Stromal cell of bone marrow (primary cell): ENCODE results near the gene PLEKHB2.
A peak's percentile ranks its signal among the peaks of the same experiment; 100 is the strongest.
"Not testable (repeated sequence)": the region's sequence is repeated elsewhere in the genome, so short reads cannot be mapped to it uniquely, and the experiment has no call there.

Source experiments
- DNase-seq: peaks from one replicate; pipeline ENCODE4 v3.0.0-alpha.2; 2012; ENCODE audit warnings: low read depth

Gene PLEKHB2

DNA sequence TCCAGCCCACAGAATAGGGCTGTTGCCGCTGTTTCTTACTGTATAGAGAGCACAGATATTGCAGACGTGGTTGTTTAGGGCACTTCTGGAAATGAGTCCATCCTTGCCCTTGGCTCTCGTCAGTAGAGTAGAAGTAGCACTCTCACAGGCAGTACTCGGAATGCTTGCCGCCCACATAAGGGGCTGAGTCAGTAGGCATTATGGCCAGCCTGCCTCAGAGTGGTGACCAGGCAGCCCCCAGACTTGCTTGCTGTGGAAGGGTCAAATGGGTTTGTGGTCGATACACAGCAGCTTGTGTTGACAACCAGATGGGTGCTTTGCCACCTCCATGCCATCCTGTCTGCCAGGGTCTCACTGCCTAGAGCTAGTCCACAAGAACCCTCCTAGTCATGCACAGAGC is 38.7 kb downstream of the PLEKHB2 start:
- DNase-seq = no peak

DNA sequence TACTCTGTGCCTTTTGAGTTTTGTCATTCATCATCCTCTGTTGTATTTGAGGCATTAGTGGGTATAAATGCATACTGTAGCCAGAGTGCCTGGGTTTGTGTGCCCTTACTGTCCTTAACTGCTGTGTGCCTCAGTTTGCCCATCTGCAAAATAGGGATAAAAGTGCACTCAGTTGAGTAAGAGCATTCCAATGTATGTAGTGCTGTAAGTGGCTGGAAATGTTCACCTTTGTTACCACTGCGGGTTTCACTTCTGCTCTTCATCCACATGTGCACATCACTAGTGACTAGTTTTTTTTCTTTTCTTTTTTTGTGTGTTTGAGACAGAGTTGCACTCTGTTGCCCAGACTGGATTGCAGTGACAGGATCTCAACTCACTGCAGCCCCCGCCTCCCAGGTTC is 39.9 kb downstream of the PLEKHB2 start:
- DNase-seq = no peak

DNA sequence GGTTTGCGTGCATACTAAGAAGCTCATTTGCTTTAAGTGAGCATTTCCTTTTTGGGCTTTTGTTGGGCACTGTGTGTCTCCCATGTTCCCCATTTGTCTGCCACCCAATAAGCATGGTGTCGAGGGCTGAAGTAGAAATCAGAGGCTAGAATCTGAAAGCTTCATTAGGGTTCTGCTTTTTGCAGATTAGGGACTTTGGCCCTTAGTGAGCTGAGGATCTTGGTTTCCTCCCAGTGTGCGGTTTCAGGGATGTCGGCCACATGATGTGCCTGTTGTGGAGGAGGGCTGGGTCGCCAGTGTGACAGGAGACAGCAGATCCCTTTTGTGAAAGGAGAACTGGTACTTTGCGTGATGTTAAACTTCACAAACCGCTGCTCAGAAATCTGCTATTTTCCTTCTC is 41.1 kb downstream of the PLEKHB2 start:
- no peak for DNase-seq

DNA sequence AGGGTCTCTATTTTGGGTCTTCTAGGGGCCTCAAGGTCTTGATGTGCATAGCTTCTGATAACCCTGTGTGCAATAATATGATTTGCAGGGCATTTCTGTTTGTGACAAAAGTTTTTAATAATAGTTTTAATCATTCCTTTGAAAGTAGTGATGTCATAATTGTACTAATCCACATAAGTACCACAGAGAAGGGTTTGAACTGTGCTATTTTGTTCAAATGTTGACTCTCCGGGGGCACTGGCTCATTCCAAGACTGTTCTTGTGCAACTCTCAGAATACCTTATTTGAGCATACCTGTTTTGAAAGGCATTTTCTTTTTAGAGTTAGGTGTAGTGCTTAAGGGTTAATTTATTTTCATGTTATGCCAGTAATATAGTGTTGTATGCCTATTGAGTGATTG is 41.6 kb downstream of the PLEKHB2 start:
- DNase-seq = no peak

DNA sequence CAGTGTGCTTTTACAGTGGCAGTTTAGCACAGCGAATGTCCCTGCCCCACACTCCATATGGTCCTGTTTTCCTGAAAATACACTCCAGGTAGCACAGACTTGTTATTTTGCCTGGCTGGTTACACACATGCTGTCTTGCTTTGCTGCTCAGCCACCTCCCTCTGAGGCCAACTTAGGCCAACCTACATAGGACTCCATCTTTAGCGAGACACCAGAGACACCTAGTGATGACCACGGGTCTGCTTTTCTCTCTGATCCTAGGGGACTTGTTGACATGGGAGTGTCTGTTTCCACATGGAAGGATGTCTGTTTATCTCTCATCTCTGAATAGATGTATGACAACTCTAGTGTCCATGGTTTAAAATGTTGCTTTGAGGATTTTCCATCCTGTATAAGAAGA is 43.3 kb downstream of the PLEKHB2 start:
- DNase-seq = no peak

DNA sequence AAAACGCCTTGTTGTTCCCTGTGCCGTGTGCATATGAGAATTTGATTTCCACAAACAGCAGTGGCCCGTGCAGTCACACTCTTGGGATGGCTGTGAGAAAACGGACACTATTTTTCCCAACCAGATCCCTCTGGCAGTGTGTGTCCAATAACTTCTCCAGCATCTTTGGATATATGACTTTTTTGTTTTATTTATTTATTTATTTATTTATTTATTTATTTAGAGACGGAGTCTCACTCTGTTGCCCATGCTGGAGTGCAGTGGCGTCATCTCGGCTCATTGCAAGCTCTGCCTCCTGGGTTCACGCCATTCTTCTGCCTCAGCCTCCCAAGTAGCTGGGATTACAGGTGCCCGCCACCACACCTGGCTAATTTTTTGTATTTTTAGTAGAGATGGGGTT is 45.0 kb downstream of the PLEKHB2 start:
- DNase-seq = not testable (repeated sequence)

DNA sequence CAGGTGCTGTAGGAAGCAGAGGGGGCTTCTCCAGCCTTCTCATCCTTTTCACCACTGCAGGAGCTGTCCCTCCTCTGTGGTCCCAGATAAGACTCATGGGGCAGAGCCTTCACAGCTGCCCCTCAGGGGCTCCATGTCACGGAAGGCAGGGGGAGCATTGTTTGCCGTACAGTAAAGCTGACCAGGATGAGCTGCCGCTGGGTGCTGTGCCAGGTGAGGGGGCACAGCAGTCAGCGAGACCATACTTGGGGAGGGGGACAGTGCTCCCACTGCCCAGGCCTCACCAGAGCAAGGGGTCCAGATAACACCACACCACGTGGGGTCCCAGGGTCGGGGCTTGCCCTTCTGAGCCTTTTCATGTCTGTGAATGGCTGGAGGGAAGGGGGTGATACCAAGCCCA is 46.3 kb downstream of the PLEKHB2 start:
- no peak for DNase-seq

DNA sequence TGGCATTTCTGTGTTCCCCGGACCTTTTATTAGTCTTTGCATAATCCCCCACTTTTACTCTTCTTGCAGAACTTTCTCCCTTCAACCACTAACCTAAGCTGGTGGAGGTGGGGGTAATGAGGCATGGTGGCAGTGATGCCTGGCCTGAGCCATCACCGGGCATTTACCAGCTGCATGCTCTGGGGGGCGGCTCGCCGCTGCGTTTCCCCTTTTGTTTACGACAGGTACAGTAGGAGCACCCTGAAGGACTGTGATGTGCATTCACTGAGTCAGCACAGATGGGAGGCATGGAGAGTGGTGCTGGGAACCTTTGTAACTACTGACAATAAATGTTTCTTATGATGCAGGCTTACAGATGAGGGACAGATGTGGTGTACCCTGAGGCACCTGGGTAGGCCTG is 46.9 kb downstream of the PLEKHB2 start:
- no peak for DNase-seq

DNA sequence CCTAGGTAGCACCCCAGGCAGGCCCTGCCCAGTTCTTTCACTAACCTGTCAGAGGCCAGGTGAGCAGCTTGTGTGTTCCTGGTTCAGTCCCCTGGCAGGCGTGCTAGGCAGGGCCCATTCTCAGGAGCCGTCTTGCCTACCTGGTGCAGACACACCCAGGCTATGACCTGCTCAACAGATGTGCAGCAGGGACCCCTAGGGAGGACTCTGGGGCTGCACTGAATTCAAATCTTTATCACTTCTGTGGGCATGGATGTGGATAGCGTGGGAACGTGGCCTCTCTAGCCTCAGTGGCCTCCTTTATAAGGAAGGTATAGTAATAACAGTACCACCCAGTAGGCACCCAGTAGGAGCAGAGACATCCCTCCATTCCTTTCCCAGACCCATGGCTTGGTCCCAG is 48.4 kb downstream of the PLEKHB2 start:
- DNase-seq = no peak

DNA sequence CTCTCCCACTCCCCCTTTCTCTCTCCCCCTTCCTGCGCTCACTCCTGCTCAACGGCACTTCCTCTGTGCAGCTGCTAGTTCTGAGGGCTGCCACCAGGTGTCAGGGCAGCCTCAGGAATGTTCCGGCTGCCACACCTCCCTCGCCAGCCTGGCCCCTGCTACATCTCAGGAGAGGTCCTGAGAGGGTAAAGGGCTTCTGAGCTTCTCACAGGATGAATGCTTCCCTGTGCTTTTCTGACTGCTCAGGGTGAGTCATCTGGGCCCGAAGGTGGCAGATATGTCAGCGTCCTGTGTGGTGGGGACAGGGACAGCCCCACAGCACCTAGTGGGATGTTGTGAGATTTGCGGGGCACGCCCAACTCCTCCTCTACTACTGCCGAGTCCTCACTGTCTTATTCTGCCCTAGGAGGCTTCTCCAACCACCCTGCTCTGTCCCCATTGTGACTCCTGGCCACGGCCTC is 49.0 kb downstream of the PLEKHB2 start:
- peak; percentile 9 for DNase-seq

DNA sequence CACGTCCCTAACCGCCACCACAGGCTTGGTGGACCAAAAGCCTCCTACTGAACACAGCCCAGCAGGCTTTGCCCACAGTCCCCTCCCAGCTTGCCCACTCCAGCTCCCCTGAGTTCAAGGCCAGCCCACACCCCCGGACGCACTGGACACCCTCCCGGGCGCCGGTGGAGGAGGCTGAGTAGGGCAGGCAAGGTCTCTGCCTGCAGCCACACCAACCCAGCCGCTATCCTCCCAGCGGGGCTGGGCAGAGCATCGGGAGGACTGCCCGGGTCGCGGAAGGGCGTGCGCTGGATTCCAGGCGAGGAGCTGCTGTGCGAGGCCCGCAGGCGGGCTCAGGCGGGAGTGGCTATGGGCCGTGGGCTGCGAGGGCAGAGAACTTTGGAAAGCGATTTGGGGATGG is 49.5 kb downstream of the PLEKHB2 start:
- DNase-seq = no peak

DNA sequence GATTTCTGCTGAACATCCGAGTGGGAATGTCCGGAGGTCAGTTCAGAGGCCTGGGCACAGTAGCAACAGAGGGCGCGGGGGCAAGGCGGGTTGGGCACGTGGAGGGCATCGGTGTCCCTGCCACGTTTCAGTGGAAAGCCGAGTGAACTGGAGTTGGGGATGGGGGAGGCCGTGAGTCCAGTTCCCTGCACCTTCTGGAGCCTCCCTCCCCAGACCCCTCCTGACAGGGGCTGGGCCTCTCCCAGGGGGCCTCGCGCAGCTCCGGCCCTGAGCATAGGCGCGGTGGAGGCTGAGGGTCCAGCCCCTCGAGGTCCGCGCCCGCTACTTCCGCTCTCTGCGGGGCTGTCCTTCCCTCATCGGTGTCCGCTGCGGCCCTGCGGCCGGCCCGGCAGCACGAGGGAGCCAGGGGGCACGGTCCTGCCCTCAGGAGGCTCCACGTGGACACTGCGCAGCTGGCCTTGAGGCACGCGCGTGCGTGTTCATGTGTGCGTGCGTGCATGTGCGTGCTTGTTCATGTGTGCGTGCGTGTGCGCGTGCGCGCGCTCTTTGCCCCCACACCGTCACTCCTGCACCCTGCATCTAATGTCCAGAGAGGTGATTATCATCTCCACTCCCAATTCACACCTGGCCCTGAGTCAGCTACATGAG is 50.2 kb downstream of the PLEKHB2 start:
- no peak for DNase-seq

DNA sequence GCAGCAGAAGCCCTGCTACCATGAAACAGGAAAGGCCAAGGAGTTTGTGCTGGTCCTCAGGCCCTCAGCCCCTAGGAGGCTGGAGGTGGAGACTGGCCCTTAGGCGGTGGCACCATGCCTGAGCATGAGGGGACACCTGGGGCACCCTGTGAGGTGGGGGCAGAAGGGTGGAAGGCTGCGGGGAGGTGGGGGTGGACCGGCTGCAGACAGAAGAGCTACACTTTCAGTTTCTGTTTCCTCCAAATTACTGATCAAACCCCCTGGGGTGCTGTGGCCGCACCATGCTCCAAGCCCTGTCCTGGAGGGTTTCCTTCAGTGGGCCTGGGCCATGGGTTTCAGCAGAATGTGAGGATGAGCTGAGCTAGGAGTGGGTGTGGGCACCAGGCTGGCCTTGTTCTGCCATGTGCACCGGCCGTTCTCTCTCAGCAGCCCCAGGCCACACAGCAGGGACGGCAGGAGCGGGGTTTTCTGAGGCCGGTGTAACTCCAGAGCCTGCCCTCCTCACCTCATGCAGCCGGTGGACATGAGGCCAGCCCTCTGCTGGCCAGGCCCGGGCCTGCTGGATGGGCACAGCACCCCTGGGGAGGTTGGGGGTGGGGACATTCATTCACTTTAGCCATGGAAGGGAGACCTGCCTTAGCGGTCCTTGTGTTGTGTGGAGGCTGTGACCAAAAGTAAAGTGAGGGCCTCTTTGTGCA is 51.5 kb downstream of the PLEKHB2 start:
- no peak for DNase-seq

DNA sequence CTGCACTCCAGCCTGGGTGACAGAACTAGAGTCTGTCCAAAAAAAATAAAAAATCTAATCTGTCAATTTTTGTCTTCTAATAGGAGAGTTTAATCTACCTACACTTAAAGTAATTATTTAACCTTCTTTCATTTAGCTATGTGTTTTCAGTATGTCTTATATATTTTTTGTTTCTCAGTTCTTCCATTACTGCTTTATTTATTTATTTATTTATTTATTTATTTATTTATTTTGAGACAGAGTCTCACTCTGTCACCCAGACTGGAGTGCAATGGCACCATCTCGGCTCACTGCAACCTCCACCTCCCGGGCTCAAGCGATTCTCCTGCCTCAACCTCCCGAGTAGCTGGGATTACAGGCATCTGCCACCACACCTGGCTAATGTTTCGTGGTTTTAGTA is 60.4 kb downstream of the PLEKHB2 start:
- not testable (repeated sequence) for DNase-seq

DNA sequence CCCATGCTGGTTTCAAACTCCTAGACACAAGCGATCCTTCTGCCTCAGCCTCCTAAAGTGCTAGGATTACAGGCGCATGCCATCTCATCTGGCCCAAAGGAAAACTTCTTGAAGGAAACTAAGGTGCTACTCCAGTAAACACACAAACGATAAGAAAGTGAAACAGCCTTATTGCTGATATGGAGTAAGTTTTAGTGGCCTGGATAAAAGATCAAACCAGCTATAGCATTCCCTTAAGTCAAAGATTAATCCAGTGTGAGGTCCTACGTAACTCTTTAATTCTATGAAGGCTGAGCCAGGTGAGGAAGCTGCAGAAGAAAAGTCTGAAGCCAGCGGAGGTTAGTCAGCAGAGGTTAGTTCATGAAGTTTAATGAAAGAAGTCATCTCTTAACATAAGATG is 63.4 kb downstream of the PLEKHB2 start:
- no peak for DNase-seq

DNA sequence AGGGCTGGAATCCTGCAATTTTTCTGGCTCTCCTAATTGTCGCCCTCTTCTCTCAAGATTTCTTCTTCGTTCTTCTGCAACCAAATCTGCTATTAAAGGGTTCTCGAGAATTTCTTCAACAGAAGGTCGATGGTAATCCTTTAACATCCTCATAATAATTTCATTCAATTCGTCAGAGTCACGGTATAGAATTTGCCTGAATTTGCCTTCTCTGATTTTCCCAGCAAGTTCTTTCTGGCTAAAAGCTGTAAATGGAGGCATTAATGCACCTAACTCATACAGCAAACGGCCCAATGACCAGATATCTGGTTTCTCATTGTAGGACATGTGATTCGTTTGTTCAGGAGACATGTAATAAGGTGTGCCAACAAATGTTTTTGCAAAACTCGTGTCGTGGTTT is 72.9 kb downstream of the PLEKHB2 start:
- DNase-seq = not testable (repeated sequence)

DNA sequence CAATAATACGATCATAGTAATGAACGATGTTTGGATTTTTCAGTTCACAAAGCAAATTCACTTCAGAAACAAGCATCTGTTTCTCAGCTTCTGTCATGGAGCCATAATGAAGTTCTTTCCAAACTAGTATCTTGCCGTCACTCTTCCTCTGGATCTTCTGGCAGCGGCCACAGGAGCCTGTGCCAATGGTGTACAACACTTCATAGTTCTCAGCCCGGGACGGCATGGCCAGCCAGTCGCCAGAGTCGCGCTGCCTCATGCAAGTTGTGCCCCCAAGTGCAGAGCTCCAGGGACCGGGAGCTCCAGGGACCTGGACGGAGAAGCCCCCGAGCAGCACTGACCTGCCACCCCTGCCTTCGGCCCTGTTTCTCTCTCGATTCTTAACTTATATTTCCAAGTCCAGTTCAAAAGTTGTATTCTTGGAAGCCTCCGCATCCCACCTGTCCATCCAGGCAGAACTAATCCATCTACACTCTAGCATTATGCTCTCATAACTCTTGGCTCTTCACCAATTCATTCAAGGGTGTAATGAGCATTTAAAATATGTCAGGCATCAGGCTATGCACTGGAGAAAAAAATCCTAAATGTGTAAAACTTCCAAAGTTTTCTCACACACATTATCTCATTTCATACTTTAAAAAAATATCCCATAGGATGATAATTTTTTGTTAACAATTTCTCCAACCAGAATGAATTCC is 73.7 kb downstream of the PLEKHB2 start:
- not testable (repeated sequence) for DNase-seq

DNA sequence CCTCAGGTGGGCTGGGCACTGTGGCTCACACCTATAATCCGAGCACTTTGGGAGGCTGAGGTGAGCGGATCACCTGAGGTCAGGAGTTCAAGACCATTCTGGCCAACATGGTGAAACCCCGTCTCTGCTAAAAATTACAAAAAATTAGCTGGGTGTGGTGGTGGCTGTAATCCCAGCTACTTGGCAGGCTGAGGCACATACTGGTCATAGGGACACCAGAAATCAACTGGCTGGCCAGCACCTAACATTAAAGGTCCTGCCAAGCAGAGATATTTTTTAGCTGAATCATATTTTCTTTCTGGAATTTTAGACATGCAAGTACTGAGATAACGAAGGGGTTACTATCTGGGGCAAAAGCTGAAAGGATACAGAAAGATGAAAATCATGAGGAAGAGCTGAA is 76.3 kb downstream of the PLEKHB2 start:
- DNase-seq = not testable (repeated sequence)

DNA sequence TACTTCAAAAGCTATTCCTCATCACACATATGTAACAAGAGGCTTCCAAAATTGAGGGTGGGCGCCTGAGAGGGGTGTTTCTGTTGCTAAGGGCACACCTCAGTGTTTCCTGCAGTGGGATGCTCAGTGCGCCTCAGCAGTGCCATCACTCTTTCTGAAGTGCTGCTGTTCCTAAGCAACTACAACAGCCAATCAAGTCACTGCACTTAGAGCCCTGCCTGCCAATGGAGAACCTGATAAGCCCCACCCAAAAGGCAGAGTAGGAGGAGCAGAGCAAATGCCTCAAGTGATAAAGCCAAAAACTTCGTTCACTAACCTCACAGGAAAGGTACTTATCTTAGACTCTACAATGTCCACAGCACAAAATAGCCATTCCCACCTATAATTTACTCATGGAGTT is 88.3 kb downstream of the PLEKHB2 start:
- not testable (repeated sequence) for DNase-seq

DNA sequence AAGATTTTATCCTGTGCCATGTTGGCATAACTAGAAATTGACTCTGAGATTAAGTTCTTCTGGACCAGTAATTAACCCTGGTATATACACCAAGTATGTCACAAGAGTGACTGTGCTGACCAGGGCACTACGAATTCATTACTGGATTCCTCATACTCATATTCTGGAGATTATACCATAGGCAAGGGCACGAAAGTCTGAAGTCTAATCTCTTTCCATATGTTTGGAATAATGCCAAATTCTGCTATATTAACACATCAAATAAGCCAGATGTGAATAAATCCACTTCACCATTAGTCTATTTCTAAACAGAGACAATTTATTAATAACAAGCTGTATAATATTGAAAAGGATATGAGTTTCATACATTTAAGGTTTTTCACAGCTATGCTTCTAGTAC is 91.0 kb downstream of the PLEKHB2 start:
- not testable (repeated sequence) for DNase-seq
